Neural cell (in vitro differentiated cells): Measurements from ENCODE around the gene AREG.

Source experiments
- EZH2 ChIP-seq: fragments of 200-600, 300-800 bp; shearing (Covaris generic), sonication (generic); IDR thresholded peaks from 2 replicates; pipeline ENCODE4 v1.6.1; 2014; ENCODE audit warnings: antibody characterized with exemption, low read length, borderline replicate concordance, mild to moderate bottlenecking; ENCODE audit not compliant: insufficient read depth, poor library complexity, severe bottlenecking
- MXI1 ChIP-seq: fragments of 450-650 bp; conservative IDR thresholded peaks from 2 replicates; pipeline ENCODE4 v1.6.1; 2014; ENCODE audit warnings: antibody characterized with exemption, mild to moderate bottlenecking; ENCODE audit not compliant: poor library complexity, severe bottlenecking
- TF ChIP-seq, protein P1 (sequence below): fragments of 450-650 bp; IDR thresholded peaks from 2 replicates; pipeline ENCODE4 v1.5.1; 2014; ENCODE audit warnings: antibody characterized with exemption, mild to moderate bottlenecking, moderate library complexity; ENCODE audit not compliant: poor library complexity, severe bottlenecking

DNA sequence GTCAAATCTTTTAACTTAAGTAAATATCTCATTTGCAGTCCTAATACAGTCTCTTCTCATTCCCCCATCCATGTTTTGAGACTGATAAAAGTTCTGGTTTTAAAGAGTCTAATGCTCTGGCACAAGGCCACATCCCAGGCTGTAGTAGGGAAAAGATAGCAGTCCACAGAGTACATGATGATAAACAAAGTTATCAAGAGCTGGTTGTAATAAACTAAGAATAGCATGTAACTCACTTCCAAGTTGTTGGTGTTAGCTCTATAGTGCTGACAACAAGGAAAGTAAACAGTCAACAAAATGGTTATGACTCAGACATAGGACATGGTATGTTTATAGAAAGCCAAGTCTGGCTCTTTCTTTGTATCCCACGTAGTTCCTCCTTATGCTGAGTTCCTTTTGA is 21.8 kb upstream of the AREG start:
- TF ChIP-seq, protein P1, sequence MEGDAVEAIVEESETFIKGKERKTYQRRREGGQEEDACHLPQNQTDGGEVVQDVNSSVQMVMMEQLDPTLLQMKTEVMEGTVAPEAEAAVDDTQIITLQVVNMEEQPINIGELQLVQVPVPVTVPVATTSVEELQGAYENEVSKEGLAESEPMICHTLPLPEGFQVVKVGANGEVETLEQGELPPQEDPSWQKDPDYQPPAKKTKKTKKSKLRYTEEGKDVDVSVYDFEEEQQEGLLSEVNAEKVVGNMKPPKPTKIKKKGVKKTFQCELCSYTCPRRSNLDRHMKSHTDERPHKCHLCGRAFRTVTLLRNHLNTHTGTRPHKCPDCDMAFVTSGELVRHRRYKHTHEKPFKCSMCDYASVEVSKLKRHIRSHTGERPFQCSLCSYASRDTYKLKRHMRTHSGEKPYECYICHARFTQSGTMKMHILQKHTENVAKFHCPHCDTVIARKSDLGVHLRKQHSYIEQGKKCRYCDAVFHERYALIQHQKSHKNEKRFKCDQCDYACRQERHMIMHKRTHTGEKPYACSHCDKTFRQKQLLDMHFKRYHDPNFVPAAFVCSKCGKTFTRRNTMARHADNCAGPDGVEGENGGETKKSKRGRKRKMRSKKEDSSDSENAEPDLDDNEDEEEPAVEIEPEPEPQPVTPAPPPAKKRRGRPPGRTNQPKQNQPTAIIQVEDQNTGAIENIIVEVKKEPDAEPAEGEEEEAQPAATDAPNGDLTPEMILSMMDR, result no peak
- TF ChIP-seq EZH2 (no peak), MXI1 (no peak)
